Right lobe of liver (tissue), 4 donors: ENCODE measurements around the gene PDK1.
"Not testable (repeated sequence)": the region's sequence is repeated elsewhere in the genome, so short reads cannot be mapped to it uniquely, and the experiment has no call there.

ENCODE experiments used
- CTCF ChIP-seq, 4 donors: fragments of 200-600 bp in 3 of 4; fragments of 450-650 bp in 1 of 4; IDR thresholded peaks; one replicate each; pipeline versions ENCODE4 v1.5.1 to v1.8.0; 2016 to 2022; ENCODE audit warnings: antibody characterized with exemption in 4 of 4, mild to moderate bottlenecking in 2 of 4
- POLR2A ChIP-seq: fragments of 450-650 bp; IDR thresholded peaks from one replicate; pipeline ENCODE4 v1.6.1; 2017; ENCODE audit warnings: antibody characterized with exemption, mild to moderate bottlenecking
- donor health status: DM: no; HTN: no; CAD: no.
- donor health status: DM: no; HTN: no; CAD: no.
- donor health status: DM: no; HTN: yes; CAD: no.

GRCh38 chr2:172587231-172587630 lies 31.3 kb downstream of the PDK1 start:
- not testable (repeated sequence) for TF ChIP-seq CTCF (IDR thresholded peaks at IDR 0.05); POLR2A
